HG03575 (cell line): ENCODE measurements around the gene CD38.

Source experiments
- ATAC-seq: cut with Tn5 transposase; IDR thresholded peaks from one replicate; pipeline ENCODE4 v1.9.1; 2021; ENCODE audit not compliant: unreplicated experiment, insufficient number of reproducible peaks, low FRiP score; ENCODE audit errors: extremely low read depth

CD38 gene

DNA sequence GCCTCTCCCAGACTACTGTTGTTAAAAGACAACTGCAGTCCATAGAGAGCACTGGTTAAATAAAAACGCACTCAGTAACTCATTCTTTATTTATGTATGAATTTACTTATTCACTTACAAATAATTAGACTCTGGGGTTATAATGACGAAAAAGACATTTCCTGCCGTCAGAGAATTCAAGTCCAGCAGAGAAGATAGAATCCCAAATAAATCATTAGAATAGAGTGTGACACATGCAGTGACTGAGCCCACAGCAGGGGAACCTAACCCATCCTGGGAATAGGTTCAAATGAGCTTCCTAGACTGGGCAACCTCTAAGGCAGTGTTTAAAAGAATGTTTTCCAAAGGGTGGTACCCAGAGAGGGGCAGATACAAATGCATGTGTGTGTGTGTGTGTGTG lies 106.5 kb downstream of the CD38 start:
- no peak for ATAC-seq

DNA sequence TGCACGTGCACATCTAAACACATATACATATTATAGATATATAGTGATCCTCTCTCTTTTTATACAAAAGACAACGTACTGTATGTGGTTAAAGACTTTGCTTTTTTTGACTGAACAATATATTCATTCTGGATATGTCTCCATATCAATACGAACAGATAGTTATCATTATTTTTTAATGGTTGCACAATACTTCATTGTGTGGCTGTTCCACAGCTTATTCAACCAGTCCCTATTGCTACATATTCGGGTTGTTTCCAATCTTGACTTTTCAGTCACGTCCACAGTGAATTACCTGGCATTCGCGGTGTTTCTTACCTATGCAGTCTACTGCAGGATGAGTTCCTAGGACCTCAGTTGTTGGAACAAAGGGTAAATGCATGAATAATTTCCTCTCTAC lies 107.3 kb downstream of the CD38 start:
- no peak for ATAC-seq

GRCh38 chr4:15888515-15888914 lies 110.4 kb downstream of the CD38 start:
- ATAC-seq = no peak

GRCh38 chr4:15890246-15890829 lies 112.2 kb downstream of the CD38 start:
- no peak for ATAC-seq

- peak; percentile 90 for ATAC-seq
These were observed 113.2 kb downstream of the CD38 start for GRCh38 chr4:15891312-15891711.

DNA sequence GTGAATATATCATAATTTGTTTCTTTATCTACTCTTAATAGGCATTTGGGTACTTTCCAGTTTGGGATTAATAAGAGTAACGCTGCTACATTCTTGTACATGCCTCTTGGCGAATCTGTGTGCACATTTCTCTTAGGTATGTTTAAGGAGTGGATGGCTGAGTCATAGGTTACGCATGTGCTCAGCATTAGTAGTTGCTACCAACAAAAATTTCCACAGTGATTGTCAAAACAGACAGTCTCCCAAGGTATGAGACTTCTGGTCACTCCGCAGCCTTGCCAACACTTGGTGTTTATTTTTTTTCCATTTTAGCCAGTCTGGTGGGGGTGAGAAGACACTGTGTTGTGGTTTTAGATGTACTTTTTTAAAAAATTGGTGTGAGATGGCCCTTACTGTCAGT lies 115.8 kb downstream of the CD38 start:
- ATAC-seq = no peak

GRCh38 chr4:15894393-15894792 lies 116.3 kb downstream of the CD38 start:
- ATAC-seq = no peak

DNA sequence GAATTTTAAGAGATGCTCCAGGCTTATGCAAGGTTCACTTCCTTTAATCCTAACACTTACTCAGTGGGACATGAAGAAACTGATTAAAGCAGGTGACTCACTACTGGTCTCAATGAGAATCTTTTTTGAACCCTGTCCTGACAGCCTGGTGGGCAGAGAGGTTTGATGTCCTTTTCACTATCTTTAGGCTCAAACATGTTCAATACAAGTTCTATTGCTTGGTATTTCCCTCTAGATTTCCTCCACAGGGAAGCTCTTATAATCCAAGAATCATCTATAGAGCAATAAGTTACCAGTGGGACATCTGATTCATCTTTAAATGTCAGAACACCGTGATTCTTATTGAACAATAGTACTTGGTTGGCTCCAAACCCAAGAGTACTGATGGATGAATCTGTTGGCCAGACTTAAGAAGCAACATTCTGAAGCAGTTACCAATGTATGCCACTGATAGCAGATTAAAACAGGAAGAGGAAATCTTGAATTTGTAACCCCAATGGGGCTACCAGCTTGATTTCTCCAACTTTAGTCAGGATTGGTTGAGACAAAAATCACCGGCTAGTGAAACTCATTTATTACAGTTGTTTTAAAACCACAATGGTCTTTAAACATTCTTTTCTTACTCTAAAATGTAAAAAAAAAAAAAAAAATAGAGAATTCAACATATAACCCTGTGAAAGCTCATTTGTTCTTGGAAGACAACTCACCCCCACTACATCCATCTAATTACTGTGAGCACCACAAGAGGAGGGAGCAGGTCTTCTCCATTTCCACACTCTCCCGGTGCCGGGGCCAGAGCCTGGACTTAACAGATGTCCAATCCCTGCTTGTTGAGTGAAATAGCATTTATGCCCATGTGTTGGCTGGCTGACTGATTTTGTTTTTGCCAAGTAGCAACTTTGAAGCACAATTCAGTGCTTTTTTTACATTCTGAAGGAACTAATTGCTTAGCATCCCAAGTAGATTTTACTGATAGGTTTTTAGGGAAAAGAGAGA lies 117.1 kb downstream of the CD38 start:
- ATAC-seq = no peak

- ATAC-seq = no peak
These were observed 119.4 kb downstream of the CD38 start for GRCh38 chr4:15897577-15897976.

DNA sequence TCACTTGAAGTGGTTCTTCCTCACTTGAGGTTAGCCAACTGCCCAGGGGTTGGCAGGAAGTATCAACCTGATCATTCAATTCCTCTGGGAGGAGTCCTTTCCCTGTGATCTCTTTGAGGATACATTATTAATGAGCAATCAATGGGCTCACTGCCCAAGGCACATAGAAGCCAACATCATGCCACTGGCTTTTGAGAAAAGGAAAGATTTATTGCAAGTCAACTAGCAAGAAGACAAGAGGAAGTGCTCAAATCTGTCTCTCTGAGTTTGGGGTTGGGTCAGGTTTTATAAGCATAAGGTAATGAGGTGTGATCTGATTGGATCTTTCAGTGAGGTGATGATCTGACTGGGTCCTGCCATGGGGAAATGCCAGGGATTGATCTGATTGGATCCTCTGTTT lies 120.8 kb downstream of the CD38 start:
- ATAC-seq = no peak

DNA sequence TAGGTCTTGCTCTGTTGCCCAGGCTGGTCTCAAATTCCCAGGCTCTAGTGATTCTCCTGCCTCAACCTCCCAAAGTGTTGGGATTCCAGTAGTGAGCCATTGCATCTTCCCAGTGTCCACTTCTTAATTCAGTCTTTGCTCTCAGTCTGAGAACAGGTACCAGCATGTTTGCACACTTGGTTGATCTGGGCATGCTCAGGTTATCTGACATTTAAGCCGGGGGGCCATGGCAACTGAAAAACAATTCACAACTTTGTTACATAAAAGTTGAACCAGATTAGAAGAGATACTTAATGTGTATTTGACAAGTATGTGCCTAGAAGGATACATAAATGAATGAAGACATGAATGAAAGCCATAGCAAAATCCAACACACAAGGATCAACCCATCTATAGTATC lies 121.4 kb downstream of the CD38 start:
- no peak for ATAC-seq

DNA sequence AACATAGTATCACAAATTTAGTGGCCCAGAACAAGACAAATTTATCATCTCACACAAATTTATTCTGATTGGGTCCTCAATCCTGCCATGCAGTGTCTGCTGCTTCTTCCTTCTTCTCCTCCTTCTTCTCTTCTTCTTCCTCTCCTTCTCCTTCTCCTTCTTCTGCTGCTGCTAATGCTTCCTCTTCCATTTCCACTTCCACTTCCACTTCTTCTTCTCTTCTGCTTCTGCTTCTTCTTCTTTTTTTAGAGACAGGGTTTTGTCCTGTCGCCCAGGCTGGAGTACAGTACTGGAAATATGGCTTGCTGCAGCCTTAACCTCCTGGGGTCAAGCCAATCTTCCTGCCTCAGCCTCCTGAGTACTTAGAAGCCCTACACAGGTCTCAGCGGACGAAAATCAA lies 122.9 kb downstream of the CD38 start:
- no peak for ATAC-seq

DNA sequence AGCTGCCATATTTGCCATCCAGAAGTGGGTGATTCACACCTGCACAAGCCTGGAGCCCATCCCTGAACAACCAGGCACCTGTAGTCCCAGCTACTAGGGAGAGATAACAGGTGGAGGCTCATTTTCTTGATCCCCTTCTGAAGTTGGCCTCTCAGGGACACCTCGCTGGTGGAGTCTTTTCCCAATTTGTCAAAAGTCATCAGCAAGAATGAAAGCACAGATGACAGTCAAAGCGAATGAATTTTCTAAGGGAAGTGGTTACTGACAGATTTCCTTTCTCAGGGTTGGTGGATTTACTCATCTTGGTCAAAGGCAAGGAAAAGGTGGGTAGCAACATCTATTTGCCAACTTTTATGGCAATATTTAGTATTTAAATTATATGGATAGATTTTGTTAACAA lies 123.9 kb downstream of the CD38 start:
- no peak for ATAC-seq

DNA sequence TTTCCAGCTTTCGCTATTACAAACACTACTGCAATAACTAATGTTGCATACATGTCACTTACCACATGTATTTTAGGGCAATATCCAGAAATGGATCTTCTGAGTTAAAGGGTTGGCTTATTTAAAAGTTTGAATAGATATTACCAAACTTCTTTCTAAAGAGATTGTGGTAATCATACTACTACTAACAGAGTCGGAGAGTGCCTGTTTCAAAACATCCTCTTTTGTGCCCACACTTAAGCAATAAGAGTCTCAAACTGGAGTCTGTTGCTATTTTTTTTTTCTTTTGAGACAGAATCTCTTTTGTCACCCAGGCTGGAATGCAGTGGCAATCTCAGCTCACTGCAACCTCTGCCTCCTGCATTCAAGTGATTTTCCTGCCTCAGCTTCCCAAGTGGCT lies 124.6 kb downstream of the CD38 start:
- ATAC-seq = no peak
